ENCODE data around the gene RPL37A. TPM values are rescaled to one million over a fixed set of nuclear protein-coding genes. Genes with fewer than 3 reads are reported as not detected.

Gene RPL37A
- 1,000 to 10,000 TPM; 1,246 to 1,858 (median 1,428) TPM for total RNA-seq

DNA sequence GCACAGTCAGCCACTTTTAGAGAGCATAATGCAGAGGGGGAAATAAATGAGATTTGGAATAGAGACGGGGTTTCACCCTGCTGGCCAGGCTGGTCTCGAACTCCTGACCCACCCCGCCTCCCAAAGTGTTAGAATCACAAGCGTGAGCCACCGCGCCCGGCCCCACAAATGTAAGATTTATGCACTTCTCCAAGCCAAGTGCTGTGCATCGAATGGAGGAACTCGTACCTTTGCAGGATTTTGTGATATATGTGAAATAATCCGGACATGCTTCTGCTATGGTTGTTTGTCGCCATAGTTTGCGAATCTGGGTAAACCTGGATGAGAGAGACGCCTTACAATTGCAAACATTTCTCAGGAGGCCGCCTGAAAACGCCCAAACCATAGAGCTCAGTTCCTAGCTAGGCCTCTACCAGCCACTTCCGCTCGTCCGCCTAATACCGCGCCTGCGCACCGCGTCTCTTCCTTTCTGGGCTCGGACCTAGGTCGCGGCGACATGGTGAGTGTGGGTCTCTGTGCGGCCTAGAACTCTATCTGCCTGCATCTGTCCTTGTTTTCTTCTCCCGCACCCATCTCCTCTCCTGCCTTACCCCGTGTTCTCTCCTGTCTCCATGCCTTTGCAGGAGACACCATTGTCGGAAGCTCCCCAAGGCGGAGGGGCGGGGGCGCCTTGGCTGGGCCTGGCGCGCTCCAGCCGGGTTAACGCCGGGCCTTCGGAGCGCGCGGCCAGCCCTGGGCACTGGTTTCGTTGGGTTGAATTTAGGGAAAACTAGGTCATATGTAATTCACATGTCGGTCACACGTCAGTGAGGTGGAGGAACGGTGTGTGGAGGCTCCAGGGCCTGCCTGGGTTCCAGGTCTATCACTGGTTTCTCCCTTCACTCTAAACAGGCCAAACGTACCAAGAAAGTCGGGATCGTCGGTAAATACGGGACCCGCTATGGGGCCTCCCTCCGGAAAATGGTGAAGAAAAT lies at the start of gene RPL37A:
Gene RPL37A, plus strand, starts transcription at position 466 of the 974 bp plus-strand sequence. Its CDS starts 31 bp downstream, at position 497.
- intact Hi-C loops (cut with DNase I): no loop called here
- H3K27me3 ChIP-seq: no peaks in the 10 kb centered on the region
- peaks cover 5 to 42% (median 29%) of the 10 kb centered on the region in 3 donors for H3K36me3 ChIP-seq
- peak within 1 kb of the TSS; percentile 88 to 92 (median 89) for H3K27ac ChIP-seq
- 1 to 3% methylated on average over 22 to 24 of the region's 54 CpGs for WGBS, 2 donors
- TF ChIP-seq POLR2A (IDR thresholded peaks at IDR 0.05): peak in 3 of 4 donors; percentile 85 to 94 (median 87)
- TF ChIP-seq, protein P1, sequence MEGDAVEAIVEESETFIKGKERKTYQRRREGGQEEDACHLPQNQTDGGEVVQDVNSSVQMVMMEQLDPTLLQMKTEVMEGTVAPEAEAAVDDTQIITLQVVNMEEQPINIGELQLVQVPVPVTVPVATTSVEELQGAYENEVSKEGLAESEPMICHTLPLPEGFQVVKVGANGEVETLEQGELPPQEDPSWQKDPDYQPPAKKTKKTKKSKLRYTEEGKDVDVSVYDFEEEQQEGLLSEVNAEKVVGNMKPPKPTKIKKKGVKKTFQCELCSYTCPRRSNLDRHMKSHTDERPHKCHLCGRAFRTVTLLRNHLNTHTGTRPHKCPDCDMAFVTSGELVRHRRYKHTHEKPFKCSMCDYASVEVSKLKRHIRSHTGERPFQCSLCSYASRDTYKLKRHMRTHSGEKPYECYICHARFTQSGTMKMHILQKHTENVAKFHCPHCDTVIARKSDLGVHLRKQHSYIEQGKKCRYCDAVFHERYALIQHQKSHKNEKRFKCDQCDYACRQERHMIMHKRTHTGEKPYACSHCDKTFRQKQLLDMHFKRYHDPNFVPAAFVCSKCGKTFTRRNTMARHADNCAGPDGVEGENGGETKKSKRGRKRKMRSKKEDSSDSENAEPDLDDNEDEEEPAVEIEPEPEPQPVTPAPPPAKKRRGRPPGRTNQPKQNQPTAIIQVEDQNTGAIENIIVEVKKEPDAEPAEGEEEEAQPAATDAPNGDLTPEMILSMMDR (IDR thresholded peaks at IDR 0.05): no peak
- H3K4me1 ChIP-seq: peaks cover 24 to 67% (median 32%) of the 10 kb centered on the region in 3 donors
- no peaks in the 10 kb centered on the region for H3K9me3 ChIP-seq
- peak within 1 kb of the TSS; percentile 64 to 82 (median 76) for H3K4me3 ChIP-seq
- DNase-seq: peak; percentile 69

DNA sequence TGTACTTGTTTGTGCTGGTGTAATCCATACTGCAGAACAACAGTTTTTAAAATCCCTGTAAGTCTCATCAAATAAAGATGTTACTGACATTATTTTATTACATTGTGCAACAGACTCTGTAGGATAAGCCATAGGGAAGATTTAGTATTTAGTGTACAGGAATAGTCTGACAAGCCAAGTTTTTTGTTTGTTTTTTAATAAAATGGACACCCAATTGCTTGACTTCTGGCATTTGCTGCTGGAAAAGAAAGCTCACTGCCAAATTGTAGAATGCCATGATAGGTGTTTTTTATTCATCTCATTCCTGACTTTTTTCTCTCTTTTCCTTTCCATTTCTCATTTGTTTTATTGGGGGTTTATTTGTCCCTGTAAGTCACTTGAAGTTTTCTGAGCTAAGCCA lies 48.3 kb upstream of the RPL37A start:
- H3K27me3 ChIP-seq: no peaks in the 10 kb centered on the region
- intact Hi-C loops (cut with DNase I): no loop called here
- H3K36me3 ChIP-seq: peaks cover 34 to 100% (median 50%) of the 10 kb centered on the region in 3 donors
- no peaks in the 10 kb centered on the region for H3K4me1 ChIP-seq
- no peak overlapping the region for H3K4me3 ChIP-seq
- H3K9me3 ChIP-seq: no peaks in the 10 kb centered on the region
- DNase-seq: no peak
- TF ChIP-seq POLR2A (IDR thresholded peaks at IDR 0.05): no peak
- TF ChIP-seq, protein P1 (IDR thresholded peaks at IDR 0.05): no peak
- H3K27ac ChIP-seq: no peak overlapping the region

DNA sequence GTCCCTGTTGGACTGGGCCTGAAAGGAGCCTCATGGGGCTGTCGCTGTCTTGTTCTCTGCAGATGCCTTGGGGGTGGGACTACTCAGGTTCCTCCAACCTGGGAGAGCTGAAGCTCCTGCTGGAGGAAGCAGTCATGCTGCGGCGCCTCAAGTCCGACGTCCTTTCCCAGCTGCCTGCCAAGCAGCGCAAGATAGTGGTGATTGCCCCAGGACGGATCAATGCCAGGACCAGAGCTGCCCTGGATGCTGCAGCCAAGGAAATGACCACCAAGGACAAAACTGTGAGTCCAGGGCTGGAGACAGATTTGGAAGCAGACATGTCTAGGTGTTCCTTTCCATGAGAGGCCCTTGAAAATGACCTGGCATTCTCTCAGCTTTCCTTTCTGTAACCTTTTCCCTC lies 47.9 kb upstream of the RPL37A start:
- no peak for DNase-seq
- H3K4me3 ChIP-seq: no peak overlapping the region
- H3K36me3 ChIP-seq: peaks cover 33 to 100% (median 50%) of the 10 kb centered on the region in 3 donors
- TF ChIP-seq, protein P1 (IDR thresholded peaks at IDR 0.05): no peak
- no peak for TF ChIP-seq POLR2A (IDR thresholded peaks at IDR 0.05)
- no peaks in the 10 kb centered on the region for H3K9me3 ChIP-seq
- no peaks in the 10 kb centered on the region for H3K27me3 ChIP-seq
- intact Hi-C loops (cut with DNase I): no loop called here
- WGBS, 2 donors: 88 to 100% methylated on average over 3 to 4 of the region's 7 CpGs
- no peaks in the 10 kb centered on the region for H3K4me1 ChIP-seq
- H3K27ac ChIP-seq: no peak overlapping the region

DNA sequence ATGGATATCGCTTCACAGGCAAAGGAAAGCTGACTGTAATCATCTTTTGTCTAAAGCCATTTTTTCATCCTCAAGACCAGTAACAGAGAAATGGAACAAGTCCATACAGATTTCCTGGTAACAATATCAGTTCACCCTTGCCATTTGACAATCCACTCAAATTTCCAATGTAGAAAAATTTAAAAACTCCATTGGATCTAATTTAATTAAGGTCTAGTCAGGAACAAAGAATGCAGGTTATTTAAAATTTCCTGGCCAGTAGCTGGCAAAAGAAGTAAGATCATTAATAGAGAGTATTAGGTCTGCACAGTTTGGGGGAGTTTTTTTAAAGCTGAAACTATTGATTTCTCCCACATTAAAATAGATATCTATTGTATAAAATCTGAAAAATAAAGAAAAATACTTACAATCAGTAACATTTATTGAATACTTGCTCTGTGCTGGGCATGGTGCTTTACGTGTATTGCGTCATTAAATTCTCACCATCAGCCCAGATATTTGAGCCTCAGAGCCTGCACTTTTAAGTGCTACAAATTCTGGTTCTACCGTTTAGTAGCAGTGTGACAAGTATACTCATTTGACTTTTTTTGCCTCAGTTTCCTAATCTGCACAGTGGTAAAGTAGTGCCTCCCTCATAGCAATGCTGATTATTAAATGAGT lies 44.6 kb upstream of the RPL37A start:
- 95 to 96% methylated on average over 4 of the region's 4 CpGs for WGBS, 2 donors
- no peak overlapping the region for H3K27ac ChIP-seq
- H3K27me3 ChIP-seq: no peaks in the 10 kb centered on the region
- TF ChIP-seq, protein P1 (IDR thresholded peaks at IDR 0.05): no peak
- TF ChIP-seq POLR2A (IDR thresholded peaks at IDR 0.05): no peak
- peaks cover 16 to 69% (median 31%) of the 10 kb centered on the region in 3 donors for H3K36me3 ChIP-seq
- no peak overlapping the region for H3K4me3 ChIP-seq
- H3K9me3 ChIP-seq: no peaks in the 10 kb centered on the region
- DNase-seq: no peak
- intact Hi-C loops (cut with DNase I): no loop called here
- no peaks in the 10 kb centered on the region for H3K4me1 ChIP-seq

DNA sequence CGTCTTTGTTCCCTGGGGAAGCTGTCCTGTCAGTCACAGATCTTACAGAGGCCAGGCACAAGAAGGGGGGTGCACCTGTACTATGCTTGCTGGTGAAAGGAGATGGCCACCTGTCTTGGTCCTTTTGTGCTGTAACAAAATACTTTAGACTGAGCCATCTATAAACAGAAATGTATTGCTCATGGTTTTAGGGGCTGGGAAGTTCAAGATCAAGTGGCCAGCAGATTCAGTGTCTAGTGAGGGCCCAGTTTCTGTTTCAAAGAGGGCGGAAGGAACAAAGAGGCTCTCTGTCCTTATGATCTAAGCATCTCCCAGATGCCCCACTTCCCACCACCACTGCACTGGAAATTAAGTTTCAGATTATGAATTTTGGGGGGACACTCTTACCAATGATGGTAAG lies 35.5 kb upstream of the RPL37A start:
- no peak overlapping the region for H3K27ac ChIP-seq
- DNase-seq: no peak
- H3K4me1 ChIP-seq: no peaks in the 10 kb centered on the region
- no peak for TF ChIP-seq POLR2A (IDR thresholded peaks at IDR 0.05)
- TF ChIP-seq, protein P1 (IDR thresholded peaks at IDR 0.05): no peak
- peaks cover 0 to 45% (median 0%) of the 10 kb centered on the region in 3 donors for H3K36me3 ChIP-seq
- H3K27me3 ChIP-seq: no peaks in the 10 kb centered on the region
- intact Hi-C loops (cut with DNase I): no loop called here
- H3K9me3 ChIP-seq: no peaks in the 10 kb centered on the region
- WGBS, 2 donors: 86% methylated on average over 2 of the region's 2 CpGs
- no peak overlapping the region for H3K4me3 ChIP-seq

All from esophagus squamous epithelium (tissue), 5 donors.